HCT116 (cell line): Measurements from ENCODE around the gene HECW1. TPM values are rescaled to one million over a fixed set of nuclear protein-coding genes. Genes with fewer than 3 reads are reported as not detected.

Source experiments
- ATAC-seq: fragments of 200-7000 bp; cut with Tn5 transposase; 2 replicates; pipeline ENCODE4 v1.9.1; 2020; ENCODE audit warnings: mild to moderate bottlenecking, moderate library complexity
- BruUV-seq: library from RNA; stranded (reverse); fragments of 400-500 nt; replicated peaks from 2 replicates; lab custom pipeline; 2021; lab: Mats Ljungman, UMichigan
- CTCF ChIA-PET: fragments of 300-600 bp; sonication (Branson Sonifier 250); formaldehyde crosslinking; loops from one replicate; lab custom pipeline; 2021; ENCODE audit warnings: antibody characterized with exemption; lab: Charles Lee
- POLR2A ChIA-PET: fragments of 300-600, 350-600 bp; sonication (Branson Sonifier 250); formaldehyde crosslinking; loops from one replicate; lab custom pipeline; 2021; ENCODE audit warnings: antibody characterized with exemption; lab: Charles Lee
- RAD21 ChIA-PET, 2 experiments: fragments of 300-600 bp; sonication (Branson Sonifier 250); formaldehyde crosslinking; loops; one replicate each; lab custom pipeline; 2023; ENCODE audit warnings: low total read pairs in 2 of 2; ENCODE audit not compliant: uncharacterized antibody in 2 of 2, unreplicated experiment in 2 of 2, low non-redundant PET in 1 of 2; lab: Charles Lee
- DNase-seq: peaks from one replicate; pipeline ENCODE4 v3.0.0-alpha.2; 2010; ENCODE audit warnings: low read depth, low spot score
- H2AFZ ChIP-seq: fragments of 200-600 bp; shearing (Covaris generic), sonication (generic); 2 replicates; pipeline ENCODE4 v1.6.1; 2017; ENCODE audit warnings: low read depth, mixed run types, mixed read lengths, antibody characterized with exemption, low read length; ENCODE audit not compliant: poor library complexity, severe bottlenecking
- H3K27ac ChIP-seq: 2 replicates; pipeline ENCODE4 v1.5.1; 2012; ENCODE audit warnings: low read depth, low read length
- H3K27me3 ChIP-seq: fragments of 200-600 bp; sonication (generic); 2 replicates; pipeline ENCODE4 v1.6.1; 2016; ENCODE audit warnings: mixed run types, low read length, mixed read lengths; ENCODE audit not compliant: insufficient read depth
- H3K36me3 ChIP-seq, 2 experiments: fragments of 200-500 bp in 1 of 2; fragments of 200-600 bp in 1 of 2; sonication (Bioruptor generic) in 1 of 2; sonication (generic) in 1 of 2; 2 replicates each; pipeline versions ENCODE4 v1.5.1 to v1.6.1; 2014 to 2016; ENCODE audit warnings: low read length in 2 of 2, inconsistent platforms in 1 of 2, mixed read lengths in 1 of 2, mixed run types in 1 of 2; ENCODE audit not compliant: insufficient read depth in 2 of 2, control insufficient read depth in 1 of 2
- H3K4me1 ChIP-seq, 2 experiments: fragments of 200-600 bp in 1 of 2; sonication (generic) in 1 of 2; 2 replicates each; pipeline versions ENCODE4 v1.5.1 to v1.6.1; 2012 to 2017; ENCODE audit warnings: low read length in 2 of 2, inconsistent platforms in 1 of 2, mild to moderate bottlenecking in 1 of 2, mixed read lengths in 1 of 2, mixed run types in 1 of 2, moderate library complexity in 1 of 2; ENCODE audit not compliant: insufficient read depth in 2 of 2, control insufficient read depth in 1 of 2
- H3K4me2 ChIP-seq: fragments of 200-600 bp; sonication (generic); 2 replicates; pipeline ENCODE4 v1.6.1; 2017; ENCODE audit warnings: mixed run types, low read length, mixed read lengths
- H3K4me3 ChIP-seq, 2 experiments: fragments of 200-600 bp in 1 of 2; sonication (generic) in 1 of 2; replicated peaks in 1 of 2; 2 replicates each; pipeline ENCODE4 v1.5.1; 2011 to 2016; ENCODE audit warnings: low read length in 2 of 2, control low read depth in 1 of 2, low read depth in 1 of 2, mild to moderate bottlenecking in 1 of 2, mixed read lengths in 1 of 2, mixed run types in 1 of 2
- H3K79me2 ChIP-seq: fragments of 200-600 bp; sonication (generic); 2 replicates; pipeline ENCODE4 v1.6.1; 2017; ENCODE audit warnings: mild to moderate bottlenecking, mixed run types, low read length, moderate library complexity, mixed read lengths; ENCODE audit not compliant: insufficient read depth
- H3K9ac ChIP-seq: fragments of 200-600 bp; sonication (generic); 2 replicates; pipeline ENCODE4 v1.6.1; 2016; ENCODE audit warnings: low read length, mixed read lengths
- H3K9me2 ChIP-seq: fragments of 200-600 bp; sonication (generic), shearing (Covaris generic); 2 replicates; pipeline ENCODE4 v1.6.1; 2017; ENCODE audit warnings: mixed run types, mild to moderate bottlenecking, moderate library complexity; ENCODE audit not compliant: insufficient read depth
- H3K9me3 ChIP-seq, 2 experiments: fragments of 200-500 bp in 1 of 2; fragments of 200-600 bp in 1 of 2; sonication (Bioruptor generic) in 1 of 2; sonication (generic) in 1 of 2; 2 replicates each; pipeline ENCODE4 v1.6.1; 2014 to 2017; ENCODE audit warnings: low read length in 2 of 2, mixed read lengths in 2 of 2, inconsistent platforms in 1 of 2, low read depth in 1 of 2, mild to moderate bottlenecking in 1 of 2, mixed run types in 1 of 2, moderate library complexity in 1 of 2; ENCODE audit not compliant: control insufficient read depth in 1 of 2, insufficient read depth in 1 of 2
- H4K20me1 ChIP-seq: fragments of 200-600 bp; sonication (generic), shearing (Covaris generic); 2 replicates; pipeline ENCODE4 v1.6.1; 2017; ENCODE audit warnings: mixed run types, mild to moderate bottlenecking, moderate library complexity; ENCODE audit not compliant: insufficient read depth
- ATF3 ChIP-seq: IDR thresholded peaks from 2 replicates; pipeline ENCODE4 v1.6.1; 2012
- POLR2AphosphoS5 ChIP-seq: IDR thresholded peaks from 2 replicates; pipeline ENCODE4 v1.6.1; 2011; ENCODE audit warnings: mild to moderate bottlenecking, low read depth, low read length, moderate library complexity
- SIN3A ChIP-seq: IDR thresholded peaks from 2 replicates; pipeline ENCODE4 v1.6.1; 2012; ENCODE audit warnings: low read depth
- YY1 ChIP-seq: IDR thresholded peaks from 2 replicates; pipeline ENCODE4 v1.6.1; 2011; ENCODE audit warnings: low read length, low read depth, moderate library complexity, mild to moderate bottlenecking; ENCODE audit not compliant: insufficient replicate concordance; ENCODE audit errors: extremely low read depth
- ZBTB33 ChIP-seq: IDR thresholded peaks from 2 replicates; pipeline ENCODE4 v1.6.1; 2011; ENCODE audit warnings: mild to moderate bottlenecking, low read length, moderate library complexity; ENCODE audit not compliant: insufficient replicate concordance; ENCODE audit errors: extremely low read depth
- intact Hi-C: fragments of 100-400 bp; cut with micrococcal nuclease; formaldehyde crosslinking; loops from 2 replicates; pipeline ENCODE4 v1.10.0; 2022
- total RNA-seq: library from RNA; stranded (reverse); gene quantifications from one replicate; pipeline ENCODE4 v1.2.1, GENCODE V29; 2021; ENCODE audit not compliant: unreplicated experiment

The HECW1 gene
- total RNA-seq, 1 experiment from 2014 or later: 5.6 TPM

- no peak for TF ChIP-seq ZBTB33
- TF ChIP-seq SIN3A: no peak
- no peak for TF ChIP-seq ATF3
- no peak for TF ChIP-seq POLR2AphosphoS5
Measured at GRCh38 chr7:43116451-43116850, 4.0 kb downstream of the HECW1 start (continued).

GRCh38 chr7:43117095-43117494, 4.6 kb downstream of the HECW1 start:
- intact Hi-C loops: no loop called here
- no peak overlapping the region for H2AFZ ChIP-seq
- H3K9me3 ChIP-seq: no peaks in the 10 kb centered on the region
- H3K4me1 ChIP-seq: no peaks in the 10 kb centered on the region
- ChIA-PET CTCF (interaction anchor here (1.2 kb wide), 1 partner anchor 9 kb away, joined by 6 read pairs; no protein-coding TSS in a partner anchor), POLR2A (no interaction called here), RAD21 (no interaction called here)
- H3K27me3 ChIP-seq: no peaks in the 10 kb centered on the region
- no peak overlapping the region for H3K27ac ChIP-seq
- H3K9ac ChIP-seq: no peak overlapping the region
- ATAC-seq: no peak
- H3K9me2 ChIP-seq: no peaks in the 10 kb centered on the region
- no peaks in the 10 kb centered on the region for H3K79me2 ChIP-seq
- H4K20me1 ChIP-seq: no peaks in the 10 kb centered on the region
- DNase-seq: no peak
- H3K4me2 ChIP-seq: no peak overlapping the region
- H3K4me3 ChIP-seq: no peak overlapping the region
- TF ChIP-seq SIN3A (no peak), YY1 (no peak)
- no TSS peak for BruUV-seq
- no peaks in the 10 kb centered on the region for H3K36me3 ChIP-seq
